GM12878 (cell line): ENCODE results near the gene BHLHE23. TPM values are rescaled to one million over a fixed set of nuclear protein-coding genes. Genes with fewer than 3 reads are reported as not detected.
A peak's percentile ranks its signal among the peaks of the same experiment; 100 is the strongest.

ENCODE experiments used
- ATAC-seq: fragments of 200-7000 bp; cut with Tn5 transposase; 3 replicates; pipeline ENCODE4 v1.9.1; 2020; ENCODE audit warnings: mild to moderate bottlenecking, moderate library complexity
- BruUV-seq: library from RNA; stranded (reverse); fragments of 400-500 nt; replicated peaks from 2 replicates; lab custom pipeline; 2021; lab: Mats Ljungman, UMichigan
- CTCF ChIA-PET: fragments of 300-600 bp; sonication (Branson Sonifier 250); formaldehyde crosslinking; extraction: SDS; loops from one replicate; lab custom pipeline; 2021; ENCODE audit warnings: inconsistent platforms; lab: Yijun Ruan, JAX
- POLR2A ChIA-PET: fragments of 350-600 bp; formaldehyde crosslinking; extraction: SDS; loops from one replicate; lab custom pipeline; 2021; ENCODE audit warnings: inconsistent platforms; lab: Charles Lee
- RAD21 ChIA-PET: fragments of 300-600 bp; sonication (Branson Sonifier 250); formaldehyde crosslinking; loops from one replicate; lab custom pipeline; 2023; ENCODE audit warnings: antibody characterized with exemption; ENCODE audit not compliant: unreplicated experiment; lab: Charles Lee
- SMC1A ChIA-PET: fragments of 300-600 bp; sonication (Branson Sonifier 250); formaldehyde crosslinking; loops from one replicate; lab custom pipeline; 2023; ENCODE audit not compliant: unreplicated experiment, uncharacterized antibody; lab: Charles Lee
- DNase-seq: peaks from one replicate; pipeline ENCODE4 v3.0.0-alpha.2; 2011; ENCODE audit warnings: low read depth, low spot score
- FAIRE-seq: peaks from 3 replicates; lab custom pipeline; 2011; peaks lifted over from hg19 to GRCh38; lab: Jason Lieb, UNC
- H2AFZ ChIP-seq: 2 replicates; pipeline ENCODE4 v1.6.0; 2011; ENCODE audit warnings: low read depth, low read length, control low read depth; ENCODE audit not compliant: control insufficient read depth
- H3K27ac ChIP-seq: 2 replicates; pipeline ENCODE4 v1.5.1; 2011; ENCODE audit warnings: control low read depth; ENCODE audit not compliant: control insufficient read depth, insufficient read depth
- H3K27me3 ChIP-seq, 2 experiments: replicated peaks in 1 of 2; 2 replicates each; pipeline versions ENCODE4 v1.6.0 to v1.6.1; 2011; ENCODE audit warnings: low read length in 1 of 2; ENCODE audit not compliant: control insufficient read depth in 2 of 2, insufficient read depth in 2 of 2
- H3K36me3 ChIP-seq, 2 experiments: 2 replicates each; pipeline ENCODE4 v1.5.1; 2011; ENCODE audit warnings: low read length in 1 of 2; ENCODE audit not compliant: control insufficient read depth in 2 of 2, insufficient read depth in 2 of 2
- H3K4me1 ChIP-seq: 2 replicates; pipeline ENCODE4 v1.6.1; 2011; ENCODE audit warnings: mild to moderate bottlenecking, low read length, moderate library complexity, mixed read lengths; ENCODE audit not compliant: control insufficient read depth, insufficient read depth
- H3K4me2 ChIP-seq: 2 replicates; pipeline ENCODE4 v1.6.0; 2011; ENCODE audit warnings: control low read depth; ENCODE audit not compliant: control insufficient read depth, insufficient read depth
- H3K4me3 ChIP-seq: fragments of 200-600 bp; sonication (generic); 2 replicates; pipeline ENCODE4 v1.5.1; 2016
- H3K79me2 ChIP-seq: 2 replicates; pipeline ENCODE4 v1.6.0; 2011; ENCODE audit warnings: low read length; ENCODE audit not compliant: control insufficient read depth, insufficient read depth
- H3K9ac ChIP-seq: 2 replicates; pipeline ENCODE4 v1.8.0; 2011; ENCODE audit warnings: low read length, control low read depth, mixed read lengths; ENCODE audit not compliant: control insufficient read depth, insufficient read depth
- H3K9me3 ChIP-seq: replicated peaks from 3 replicates; pipeline ENCODE4 v1.5.1; 2011; ENCODE audit warnings: mild to moderate bottlenecking, low read length; ENCODE audit not compliant: control insufficient read depth, insufficient read depth
- H4K20me1 ChIP-seq: 2 replicates; pipeline ENCODE4 v1.6.0; 2011; ENCODE audit not compliant: control insufficient read depth, insufficient read depth
- CREB1 ChIP-seq: IDR thresholded peaks from 2 replicates; pipeline ENCODE4 v1.6.1; 2012; ENCODE audit warnings: low read depth, mild to moderate bottlenecking, inconsistent platforms
- EZH2 ChIP-seq: IDR thresholded peaks from 2 replicates; pipeline ENCODE4 v1.6.1; 2012; ENCODE audit warnings: low read depth, mild to moderate bottlenecking, control low read depth, inconsistent platforms, low read length, borderline replicate concordance; ENCODE audit not compliant: control insufficient read depth
- IKZF2 ChIP-seq, 2 experiments: fragments of 450-650 bp; IDR thresholded peaks; 2 replicates each; pipeline ENCODE4 v1.6.1; 2017; ENCODE audit warnings: mild to moderate bottlenecking in 2 of 2, moderate library complexity in 2 of 2
- KDM1A ChIP-seq: fragments of 200-600 bp; sonication (generic); IDR thresholded peaks from 2 replicates; pipeline ENCODE4 v1.6.1; 2016; ENCODE audit warnings: borderline replicate concordance
- MLLT1 ChIP-seq: fragments of 450-650 bp; IDR thresholded peaks from 2 replicates; pipeline ENCODE4 v1.6.1; 2016; ENCODE audit warnings: mild to moderate bottlenecking
- NR2C2 ChIP-seq: IDR thresholded peaks from 2 replicates; pipeline ENCODE4 v1.6.1; 2011; ENCODE audit warnings: borderline replicate concordance, low read depth; ENCODE audit not compliant: control insufficient read depth, insufficient read length
- POLR2A ChIP-seq: IDR thresholded peaks from 2 replicates; pipeline ENCODE4 v1.6.1; 2011; ENCODE audit warnings: low read depth, mild to moderate bottlenecking, low read length
- POLR2AphosphoS2 ChIP-seq: IDR thresholded peaks from 2 replicates; pipeline ENCODE4 v1.6.1; 2011; ENCODE audit warnings: low read depth, mild to moderate bottlenecking, low read length, improper control_type of control experiment, moderate library complexity
- ZBTB33 ChIP-seq: fragments of 450-650 bp; IDR thresholded peaks from 2 replicates; pipeline ENCODE4 v1.6.1; 2017; ENCODE audit warnings: mild to moderate bottlenecking
- ZNF207 ChIP-seq: fragments of 450-650 bp; IDR thresholded peaks from 2 replicates; pipeline ENCODE4 v1.6.1; 2014; ENCODE audit warnings: antibody characterized with exemption, mild to moderate bottlenecking, borderline replicate concordance
- ZNF217 ChIP-seq: fragments of 450-650 bp; IDR thresholded peaks from 2 replicates; pipeline ENCODE4 v1.6.1; 2017; ENCODE audit warnings: antibody characterized with exemption, mild to moderate bottlenecking
- WGBS: methylation state at CpG from one replicate; pipeline ENCODE4 v1.1.6; 2016; ENCODE audit warnings: low lambda C conversion rate; ENCODE audit not compliant: insufficient replicate concordance, insufficient coverage; ENCODE audit errors: missing lambda C conversion rate; 5-methylcytosine and 5-hydroxymethylcytosine counted together
- in situ Hi-C: fragments of 300-500 bp; cut with MboI; formaldehyde crosslinking; loops from 9 replicates; pipeline ENCODE4 v1.14.3; 2018; ENCODE audit warnings: mixed read lengths
- intact Hi-C: fragments of 100-400 bp; cut with micrococcal nuclease; formaldehyde crosslinking; loops from one replicate; pipeline ENCODE4 v1.14.2; 2022; ENCODE audit not compliant: unreplicated experiment
- polyA plus RNA-seq, 11 experiments: library from polyadenylated mRNA; depleted of rRNA in 4 of 11; unstranded in 6 of 11; stranded (reverse) in 5 of 11; fragments of >200 nt; fragmentation: Nextera tagmentation in 4 of 11; fragmentation: Illumina TruSeq in 1 of 11; extraction: Ambion mirVana in 4 of 11; extraction: Trizol in 1 of 11; gene quantifications; 1 replicate in 1 of 11; 2 replicates in 10 of 11; pipeline versions ENCODE4 v1.2.1 to v1.2.3, GENCODE V29; 2011 to 2016; ENCODE audit warnings: inconsistent platforms in 2 of 11, missing spikeins in 2 of 11, low read depth in 1 of 11
- total RNA-seq, 4 experiments: library from RNA; depleted of rRNA in 3 of 4; stranded (reverse); fragments of >200 nt in 3 of 4; fragmentation: Illumina TruSeq in 1 of 4; extraction: Trizol in 1 of 4; gene quantifications; 2 replicates each; pipeline versions ENCODE4 v1.2.1 to v1.2.3, GENCODE V29; 2013 to 2021

The BHLHE23 gene
- total and polyA plus RNA-seq, 10 of the 15 experiments (the other 5 are each of a cell fraction or from before 2014, with no cell fraction given): 0.28 to 0.33 TPM; not detected in 8

GRCh38 chr20:62979876-62980373 lies 26.8 kb downstream of the BHLHE23 start:
- no peak overlapping the region for H3K9ac ChIP-seq
- POLR2A ChIA-PET: interaction anchor here (0.6 to 5.3 kb wide), 6 partner anchors 11 to 636 kb away, joined by 3 to 37 read pairs (median 8); no protein-coding TSS in a partner anchor
- WGBS: 8% methylated on average over 19 of the region's 19 CpGs

GRCh38 chr20:62979310-62979709 lies 27.5 kb downstream of the BHLHE23 start:
- BruUV-seq: no TSS peak
- DNase-seq: no peak
- peaks cover 6% of the 10 kb centered on the region; the same call in 1 of the 2 replicates for H4K20me1 ChIP-seq
- TF ChIP-seq MLLT1 (0 out of 2 replicates have a peak, but pooled peaks have one; percentile 54), ZBTB33 (peak; percentile 64; the same call in 1 of the 2 replicates), POLR2A (no peak)
- TF ChIP-seq, all 136 proteins: peak for 2
- no peaks in the 10 kb centered on the region for H3K9me3 ChIP-seq
- H3K27ac ChIP-seq: no peak overlapping the region
- ChIA-PET CTCF (interaction anchor here (0.6 to 1.9 kb wide), 5 partner anchors 22 to 132 kb away, joined by 3 to 7 read pairs (median 3); no protein-coding TSS in a partner anchor), RAD21 (interaction anchor here (1.0 to 2.8 kb wide), 2 partner anchors 25 to 219 kb away, joined by 4 to 19 read pairs; no protein-coding TSS in a partner anchor), POLR2A (interaction anchor here (0.8 to 5.3 kb wide), 6 partner anchors 12 to 61 kb away, joined by 3 to 37 read pairs (median 6); no protein-coding TSS in a partner anchor), SMC1A (interaction anchor here (2.0 kb wide), 1 partner anchor 26 kb away, joined by 6 read pairs; no protein-coding TSS in a partner anchor)
- FAIRE-seq (no peak), ATAC-seq (no peak)
- H3K9ac ChIP-seq: no peak overlapping the region
- intact Hi-C loops: no loop called here
- no peak overlapping the region for H3K4me2 ChIP-seq
- H3K36me3 ChIP-seq: no peaks in the 10 kb centered on the region
- no peak overlapping the region for H3K4me3 ChIP-seq
- H3K79me2 ChIP-seq: no peaks in the 10 kb centered on the region
- peaks cover 0 to 15% of the 10 kb centered on the region in 2 experiments; a peak in 2 of 4 replicates for H3K27me3 ChIP-seq
- H2AFZ ChIP-seq: no peak overlapping the region
- in situ Hi-C loops: loop anchor here (5.0 kb wide), 1 partner anchor 33 kb away; no protein-coding TSS in a partner anchor
- H3K4me1 ChIP-seq: peaks cover 30% of the 10 kb centered on the region
- 73% methylated on average over 14 of the region's 14 CpGs for WGBS

More at GRCh38 chr20:62979876-62980373, 26.8 kb downstream of the BHLHE23 start:
- no peak for ATAC-seq
- in situ Hi-C loops (loop anchor here (5.0 kb wide), 1 partner anchor 32 kb away; no protein-coding TSS in a partner anchor), intact Hi-C loops (no loop called here)
- H3K4me2 ChIP-seq: no peak overlapping the region
- H3K27ac ChIP-seq: no peak overlapping the region
- CTCF ChIA-PET: interaction anchor here (0.6 to 1.9 kb wide), 4 partner anchors 26 to 133 kb away, joined by 3 to 7 read pairs (median 4); no protein-coding TSS in a partner anchor
- no TSS peak for BruUV-seq
- no peak overlapping the region for H3K4me3 ChIP-seq
- H3K4me1 ChIP-seq: peaks cover 30% of the 10 kb centered on the region
- H2AFZ ChIP-seq: no peak overlapping the region
- TF ChIP-seq IKZF2 (IDR thresholded peaks at IDR 0.05) (no peak), ZNF207 (no peak), NR2C2 (no peak), ZNF217 (no peak), POLR2AphosphoS2 (no peak), EZH2 (no peak), CREB1 (no peak), KDM1A (no peak)
- TF ChIP-seq, all 136 proteins: peak for 0
- no peaks in the 10 kb centered on the region for H3K79me2 ChIP-seq
- ChIA-PET SMC1A (interaction anchor here (0.9 to 2.0 kb wide), 3 partner anchors 25 to 61 kb away, joined by 4 to 6 read pairs (median 4); no protein-coding TSS in a partner anchor), RAD21 (interaction anchor here (0.9 to 2.8 kb wide), 4 partner anchors 8 to 218 kb away, joined by 3 to 19 read pairs (median 6); no protein-coding TSS in a partner anchor)
- H4K20me1 ChIP-seq: peaks cover 6% of the 10 kb centered on the region; the same call in 1 of the 2 replicates
- no peaks in the 10 kb centered on the region for H3K9me3 ChIP-seq
- FAIRE-seq (no peak), DNase-seq (no peak)
- peaks cover 0 to 15% of the 10 kb centered on the region in 2 experiments; a peak in 2 of 4 replicates for H3K27me3 ChIP-seq
- no peaks in the 10 kb centered on the region for H3K36me3 ChIP-seq
